GM21576 (cell line): Measurements from ENCODE around the gene C5AR1.
"Not testable (repeated sequence)": the region's sequence is repeated elsewhere in the genome, so short reads cannot be mapped to it uniquely, and the experiment has no call there.

ENCODE experiments used
- ATAC-seq: cut with Tn5 transposase; IDR thresholded peaks from one replicate; pipeline ENCODE4 v1.9.1; 2021; ENCODE audit warnings: mild to moderate bottlenecking, moderate library complexity; ENCODE audit not compliant: unreplicated experiment

Gene C5AR1

GRCh38 chr19:47309608-47310007, at the start of gene C5AR1:
TSS of gene C5AR1 (plus strand) at chr19:47309861. CDS start at chr19:47309896, 35 bp downstream.
- no peak for ATAC-seq

GRCh38 chr19:47260476-47260875, 49.2 kb upstream of the C5AR1 start:
- ATAC-seq: no peak

- ATAC-seq: peak; percentile 64
Observed at GRCh38 chr19:47261946-47262793, 47.5 kb upstream of the C5AR1 start.

GRCh38 chr19:47264629-47265028, 45.0 kb upstream of the C5AR1 start:
- no peak for ATAC-seq

DNA sequence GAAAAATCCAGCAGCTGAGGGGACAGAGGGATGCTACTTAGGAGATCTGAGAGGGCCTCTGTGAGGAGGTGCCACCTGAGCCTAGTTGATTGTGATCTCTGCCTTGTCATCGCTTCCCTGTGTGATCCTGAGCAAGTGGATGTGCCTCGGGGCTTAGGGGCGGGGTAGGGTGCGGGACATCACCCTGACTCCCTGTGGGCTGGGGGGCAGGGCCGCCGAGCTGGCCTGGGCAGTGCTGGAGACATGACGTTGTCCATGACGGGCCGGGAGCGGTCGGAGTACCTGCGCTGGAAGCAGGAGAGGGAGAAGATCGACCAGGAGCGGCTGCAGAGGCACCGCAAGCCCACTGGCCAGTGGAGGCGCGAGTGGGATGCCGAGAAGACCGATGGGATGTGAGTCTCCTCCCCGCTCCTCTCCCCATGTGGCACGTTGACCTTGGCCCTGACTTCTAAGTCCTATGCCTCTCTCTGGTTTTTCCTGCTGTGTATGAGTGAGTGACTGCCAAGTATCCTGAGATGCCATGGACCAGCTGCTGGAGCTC, 43.2 kb upstream of the C5AR1 start:
- no peak for ATAC-seq

- no peak for ATAC-seq
Observed at GRCh38 chr19:47267350-47267759, 42.3 kb upstream of the C5AR1 start.

DNA sequence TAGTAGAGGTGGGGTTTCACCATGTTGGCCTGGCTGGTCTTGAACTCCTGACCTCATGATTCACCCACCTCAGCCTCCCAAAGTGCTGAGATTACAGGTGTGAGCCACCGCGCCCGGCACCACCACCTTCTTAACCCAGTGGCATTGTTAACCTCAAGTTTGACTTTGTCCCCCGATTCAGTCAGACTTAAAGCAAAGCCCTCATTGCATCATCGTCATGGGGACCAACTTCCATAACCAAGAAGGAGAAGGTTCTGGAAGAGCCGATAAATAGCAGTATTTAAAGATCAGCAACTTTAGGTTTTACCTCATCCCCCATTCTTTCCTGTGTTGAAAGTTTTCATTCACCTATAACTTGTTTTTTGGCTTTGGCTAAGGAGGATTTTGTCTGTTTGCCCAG, 41.6 kb upstream of the C5AR1 start:
- ATAC-seq: no peak

DNA sequence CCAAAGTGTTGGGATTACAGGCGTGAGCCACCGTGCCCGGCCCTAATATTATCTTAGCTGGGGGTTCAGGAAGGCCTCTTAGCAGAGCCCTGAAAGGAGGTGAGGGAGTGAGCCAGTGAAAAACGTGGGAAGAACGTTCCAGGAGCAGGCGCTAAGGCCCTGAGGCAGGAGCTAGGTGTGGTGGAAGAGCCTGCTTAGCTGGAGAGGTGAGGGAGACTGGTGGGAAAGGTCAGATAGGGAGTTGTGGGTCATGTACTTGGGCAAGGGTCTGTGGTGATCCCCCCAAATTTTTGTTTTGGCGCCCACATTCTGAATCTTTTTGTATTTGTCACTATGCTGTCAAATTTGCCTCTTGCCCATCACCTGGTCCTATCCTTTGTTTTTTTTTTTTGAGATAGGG, 40.1 kb upstream of the C5AR1 start:
- ATAC-seq: no peak

DNA sequence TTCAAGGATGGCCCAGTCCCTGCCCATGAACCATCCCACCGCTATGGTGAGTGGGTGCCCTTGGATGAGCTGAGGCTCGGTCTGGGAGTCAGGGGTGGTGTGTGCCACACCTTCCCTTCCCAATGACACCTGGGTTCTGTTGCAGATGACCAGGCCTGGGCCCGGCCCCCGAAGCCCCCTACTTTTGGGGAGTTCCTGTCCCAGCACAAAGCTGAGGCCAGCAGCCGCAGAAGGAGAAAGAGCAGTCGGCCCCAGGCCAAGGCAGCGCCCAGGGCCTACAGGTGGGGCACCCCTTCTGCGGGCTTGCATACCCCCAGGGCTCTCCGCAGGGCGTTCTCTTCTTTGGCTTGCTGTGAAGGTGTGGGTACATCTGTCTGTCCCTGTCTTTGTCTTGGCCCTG, 39.3 kb upstream of the C5AR1 start:
- no peak for ATAC-seq

DNA sequence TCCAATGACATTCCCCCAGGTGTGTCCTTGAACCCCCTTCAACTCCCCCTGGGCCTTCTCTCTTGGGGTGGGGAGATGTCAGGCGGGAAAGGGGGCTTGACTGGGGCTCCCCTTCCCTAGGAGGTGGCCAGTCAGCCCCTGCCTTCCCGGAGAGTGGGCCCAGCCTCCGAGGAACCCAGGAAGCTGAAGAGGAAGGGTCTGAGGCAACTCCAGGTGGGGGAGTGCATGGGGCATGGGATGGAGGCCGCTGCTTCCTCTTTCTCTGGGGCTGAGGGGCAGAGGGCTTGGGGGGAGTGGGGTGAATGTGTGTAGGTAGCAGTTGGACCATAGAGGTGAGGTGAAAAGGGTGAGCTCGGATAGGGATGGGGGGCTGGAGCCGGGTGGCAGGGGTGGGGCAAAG, 37.7 kb upstream of the C5AR1 start:
- no peak for ATAC-seq

GRCh38 chr19:47272448-47273312, 37.0 kb upstream of the C5AR1 start:
- ATAC-seq: peak; percentile 3

DNA sequence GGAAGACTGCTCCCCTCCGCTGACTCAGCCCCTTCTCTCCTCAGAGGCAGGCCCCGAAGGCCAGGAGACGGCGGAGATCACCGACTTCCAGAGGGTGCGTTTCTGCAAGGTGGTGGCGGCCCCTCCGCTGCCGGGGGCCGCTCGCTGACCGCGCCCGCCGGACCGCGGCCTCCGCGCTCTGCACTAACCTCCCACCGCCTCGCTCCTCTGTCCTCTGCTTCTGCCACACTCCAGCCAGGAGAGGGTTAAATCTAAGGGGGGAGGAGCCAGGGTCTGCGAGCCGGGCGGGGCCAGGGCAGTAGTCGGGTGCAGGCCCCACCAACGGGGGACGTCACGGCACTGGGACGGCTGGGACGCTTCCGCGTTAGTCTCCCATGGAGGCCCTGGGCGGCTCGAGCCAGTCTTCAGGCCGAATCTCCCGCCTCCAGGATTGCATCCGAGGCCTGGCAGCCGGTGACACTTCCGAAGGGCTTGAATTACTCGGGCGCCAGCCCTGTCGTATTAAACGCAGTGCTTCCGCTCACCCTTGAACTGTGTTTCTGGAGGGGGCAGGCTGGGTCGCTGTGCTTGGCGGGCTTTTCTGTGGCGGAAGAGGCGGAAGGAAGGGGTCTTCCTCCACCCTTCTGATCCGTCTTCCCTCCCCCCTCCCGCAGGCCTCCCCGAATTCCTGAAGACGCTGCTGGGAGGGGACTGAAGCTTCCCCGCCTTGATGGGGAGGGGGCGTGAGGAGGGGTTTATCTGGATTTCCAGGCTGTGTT, 36.2 kb upstream of the C5AR1 start:
- peak; percentile 54 for ATAC-seq

DNA sequence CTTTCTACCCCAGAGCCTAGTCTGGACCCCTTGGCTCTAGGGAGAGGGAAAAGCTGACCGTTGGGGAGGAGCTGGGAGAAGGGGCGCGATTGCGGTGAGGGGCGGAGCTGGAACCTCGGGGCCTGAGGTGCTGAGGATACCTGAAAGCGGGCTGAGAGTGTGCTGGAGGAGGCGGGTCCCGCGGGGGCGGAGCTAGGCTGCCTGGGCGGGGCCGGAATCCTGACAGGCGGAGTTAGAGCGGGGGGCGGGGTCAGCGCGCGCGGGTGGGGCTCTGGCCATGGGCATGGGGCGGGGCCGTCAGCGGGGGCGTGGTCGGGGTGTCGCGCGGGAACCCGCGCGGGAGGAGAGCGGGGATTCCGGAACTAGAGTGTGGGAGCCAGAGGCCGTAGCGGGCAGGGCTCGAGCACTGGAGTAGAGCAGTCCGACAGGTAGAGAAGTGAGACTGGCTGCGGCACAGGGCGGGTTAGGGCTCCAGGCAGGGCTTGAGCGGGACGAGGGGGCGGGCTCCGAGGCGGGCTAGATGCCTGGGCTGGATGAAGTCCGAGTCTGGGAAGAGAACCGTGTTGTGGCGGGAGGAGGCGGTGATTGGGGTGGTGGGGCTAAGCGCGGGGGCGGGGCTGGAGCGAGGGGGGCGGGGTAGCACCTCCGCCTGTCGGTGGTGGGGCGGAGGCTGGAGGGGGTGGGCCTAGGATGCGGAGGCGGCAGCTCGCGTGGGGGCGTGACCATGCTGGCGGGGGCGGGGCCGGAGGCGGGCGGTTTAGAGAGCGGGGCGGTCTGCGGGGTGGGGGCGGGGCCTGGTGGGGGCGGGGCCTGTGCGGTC, 35.4 kb upstream of the C5AR1 start, which contains the start of gene INAFM1:
Gene INAFM1 (plus strand): TSS at position 815 of the 820 bp plus-strand sequence. CDS start 35 bp downstream, outside the sequence.
- peak; percentile 51 for ATAC-seq

GRCh38 chr19:47274891-47275761, 34.5 kb upstream of the C5AR1 start:
- peak; percentile 16 for ATAC-seq

- ATAC-seq: no peak
Observed at GRCh38 chr19:47275791-47276461, 33.7 kb upstream of the C5AR1 start.

DNA sequence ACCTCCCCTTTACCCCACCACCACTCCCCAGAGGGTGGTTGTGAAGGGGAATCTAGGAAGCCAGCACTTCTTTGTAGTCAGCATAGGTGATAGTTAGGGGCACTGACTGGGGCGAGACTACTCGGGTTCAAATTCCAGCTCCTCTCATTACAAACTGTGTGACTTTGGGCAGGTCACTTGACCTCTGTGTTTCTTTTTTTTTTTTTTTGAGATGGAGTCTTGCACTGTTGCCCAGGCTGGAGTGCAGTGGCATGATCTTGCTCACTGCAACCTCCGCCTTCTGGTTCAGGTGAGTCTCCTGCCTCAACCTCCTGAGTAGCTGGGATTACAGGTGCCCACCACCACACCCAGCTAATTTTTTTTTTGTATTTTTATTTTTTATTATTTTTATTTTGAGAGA, 33.1 kb upstream of the C5AR1 start:
- ATAC-seq: not testable (repeated sequence)

GRCh38 chr19:47280183-47280797, 29.4 kb upstream of the C5AR1 start:
- no peak for ATAC-seq
